ENCODE measurements around the gene VAV3. TPM values are rescaled to one million over a fixed set of nuclear protein-coding genes. Genes with fewer than 3 reads are reported as not detected.

Gene VAV3
- total RNA-seq, 1 donor from 2014 or later, result 29.1 TPM

GRCh38 chr1:107552781-107553180, 412.2 kb downstream of the VAV3 start:
- Mint-ChIP-seq H3K27me3 (no peaks in the 10 kb centered on the region), H3K4me1 (no peaks in the 10 kb centered on the region), H3K36me3 (ENCODE audit: low read depth) (no peaks in the 10 kb centered on the region), H3K4me3 (no peak overlapping the region), H3K9me3 (no peaks in the 10 kb centered on the region), H3K27ac (no peak overlapping the region)
- ChIA-PET POLR2A (no interaction called here), CTCF (no interaction called here)
- TF ChIP-seq, protein P1, sequence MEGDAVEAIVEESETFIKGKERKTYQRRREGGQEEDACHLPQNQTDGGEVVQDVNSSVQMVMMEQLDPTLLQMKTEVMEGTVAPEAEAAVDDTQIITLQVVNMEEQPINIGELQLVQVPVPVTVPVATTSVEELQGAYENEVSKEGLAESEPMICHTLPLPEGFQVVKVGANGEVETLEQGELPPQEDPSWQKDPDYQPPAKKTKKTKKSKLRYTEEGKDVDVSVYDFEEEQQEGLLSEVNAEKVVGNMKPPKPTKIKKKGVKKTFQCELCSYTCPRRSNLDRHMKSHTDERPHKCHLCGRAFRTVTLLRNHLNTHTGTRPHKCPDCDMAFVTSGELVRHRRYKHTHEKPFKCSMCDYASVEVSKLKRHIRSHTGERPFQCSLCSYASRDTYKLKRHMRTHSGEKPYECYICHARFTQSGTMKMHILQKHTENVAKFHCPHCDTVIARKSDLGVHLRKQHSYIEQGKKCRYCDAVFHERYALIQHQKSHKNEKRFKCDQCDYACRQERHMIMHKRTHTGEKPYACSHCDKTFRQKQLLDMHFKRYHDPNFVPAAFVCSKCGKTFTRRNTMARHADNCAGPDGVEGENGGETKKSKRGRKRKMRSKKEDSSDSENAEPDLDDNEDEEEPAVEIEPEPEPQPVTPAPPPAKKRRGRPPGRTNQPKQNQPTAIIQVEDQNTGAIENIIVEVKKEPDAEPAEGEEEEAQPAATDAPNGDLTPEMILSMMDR (IDR thresholded peaks at IDR 0.05), result no peak
- ATAC-seq (ENCODE audit: low read depth) (no peak), DNase-seq (no peak)
- intact Hi-C loops (cut with micrococcal nuclease), result no loop called here

DNA sequence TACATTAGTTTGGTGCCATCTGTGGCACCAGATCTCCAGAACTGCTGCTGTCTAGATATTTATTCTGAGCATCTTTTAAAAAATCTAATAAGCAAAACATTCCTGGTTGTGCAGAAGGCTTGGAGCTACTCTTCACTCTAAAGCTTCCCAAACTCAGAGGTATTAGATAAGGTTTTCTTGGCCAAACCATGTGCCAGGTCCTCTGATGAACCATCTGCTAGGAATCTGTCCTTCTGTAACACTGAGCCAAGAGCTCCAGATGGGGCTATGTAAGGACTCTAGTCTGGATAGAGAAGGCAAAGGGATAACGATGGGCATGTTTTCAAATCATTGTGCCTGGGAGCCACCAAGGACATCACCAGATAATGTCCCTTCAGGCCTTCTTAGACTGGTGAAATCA, 413.5 kb downstream of the VAV3 start:
- ATAC-seq (ENCODE audit: low read depth) (no peak), DNase-seq (no peak)
- intact Hi-C loops (cut with micrococcal nuclease), result no loop called here
- no peaks in the 10 kb centered on the region for H3K36me3 Mint-ChIP-seq (ENCODE audit: low read depth)
- H3K27ac Mint-ChIP-seq, result no peak overlapping the region
- H3K9me3 Mint-ChIP-seq, result no peaks in the 10 kb centered on the region
- H3K27me3 Mint-ChIP-seq, result no peaks in the 10 kb centered on the region
- ChIA-PET CTCF (no interaction called here), POLR2A (interaction anchor here (0.6 kb wide), 1 partner anchor 1629 kb away, joined by 4 read pairs; no protein-coding TSS in a partner anchor)
- no peak overlapping the region for H3K4me3 Mint-ChIP-seq
- TF ChIP-seq, protein P1 (IDR thresholded peaks at IDR 0.05), result no peak
- H3K4me1 Mint-ChIP-seq, result no peaks in the 10 kb centered on the region

GRCh38 chr1:107550358-107550757, 414.6 kb downstream of the VAV3 start:
- no peaks in the 10 kb centered on the region for H3K36me3 Mint-ChIP-seq (ENCODE audit: low read depth)
- DNase-seq, result no peak
- no peaks in the 10 kb centered on the region for H3K27me3 Mint-ChIP-seq
- CTCF ChIA-PET, result no interaction called here
- TF ChIP-seq, protein P1 (IDR thresholded peaks at IDR 0.05), result no peak
- no peaks in the 10 kb centered on the region for H3K4me1 Mint-ChIP-seq
- no peak for ATAC-seq (ENCODE audit: low read depth)
- no peak overlapping the region for H3K4me3 Mint-ChIP-seq
- H3K27ac Mint-ChIP-seq, result no peak overlapping the region
- POLR2A ChIA-PET, result no interaction called here
- no peaks in the 10 kb centered on the region for H3K9me3 Mint-ChIP-seq
- intact Hi-C loops (cut with micrococcal nuclease), result no loop called here

DNA sequence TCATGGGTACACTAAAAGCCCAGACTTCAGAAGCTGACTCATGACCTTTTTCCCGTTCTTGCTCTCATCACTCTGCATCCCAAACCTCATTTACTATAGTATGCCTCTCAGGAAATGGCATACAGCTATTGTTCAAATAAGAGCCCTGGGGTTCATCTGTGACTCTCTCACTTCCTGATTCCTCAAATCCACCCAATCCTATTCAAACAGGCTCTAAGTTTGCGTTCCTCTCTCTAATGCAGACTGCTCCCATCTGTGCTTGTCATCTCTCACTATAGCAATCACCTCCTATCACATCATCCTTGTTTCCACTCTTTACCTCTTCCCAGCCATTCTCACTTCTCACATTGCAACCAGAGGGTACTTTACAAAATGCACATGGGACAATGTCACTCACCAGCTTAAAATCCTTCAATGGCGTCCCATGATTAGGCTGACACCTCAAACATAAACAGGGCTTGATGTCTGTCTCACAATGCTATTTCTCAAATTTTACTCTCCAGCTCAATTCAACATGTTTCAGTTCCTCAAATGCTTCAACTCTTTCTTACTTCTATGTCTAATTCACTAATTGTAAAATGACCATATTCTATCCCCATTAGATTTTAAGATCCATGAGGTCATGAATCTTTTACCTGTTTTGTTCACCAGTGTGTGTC, 415.7 kb downstream of the VAV3 start:
- no peaks in the 10 kb centered on the region for H3K9me3 Mint-ChIP-seq
- DNase-seq (no peak), ATAC-seq (ENCODE audit: low read depth) (no peak)
- H3K27ac Mint-ChIP-seq, result no peak overlapping the region
- intact Hi-C loops (cut with micrococcal nuclease), result no loop called here
- no peaks in the 10 kb centered on the region for H3K36me3 Mint-ChIP-seq (ENCODE audit: low read depth)
- no peak overlapping the region for H3K4me3 Mint-ChIP-seq
- TF ChIP-seq, protein P1 (IDR thresholded peaks at IDR 0.05), result no peak
- ChIA-PET POLR2A (no interaction called here), CTCF (no interaction called here)
- H3K4me1 Mint-ChIP-seq, result no peaks in the 10 kb centered on the region
- H3K27me3 Mint-ChIP-seq, result no peaks in the 10 kb centered on the region

DNA sequence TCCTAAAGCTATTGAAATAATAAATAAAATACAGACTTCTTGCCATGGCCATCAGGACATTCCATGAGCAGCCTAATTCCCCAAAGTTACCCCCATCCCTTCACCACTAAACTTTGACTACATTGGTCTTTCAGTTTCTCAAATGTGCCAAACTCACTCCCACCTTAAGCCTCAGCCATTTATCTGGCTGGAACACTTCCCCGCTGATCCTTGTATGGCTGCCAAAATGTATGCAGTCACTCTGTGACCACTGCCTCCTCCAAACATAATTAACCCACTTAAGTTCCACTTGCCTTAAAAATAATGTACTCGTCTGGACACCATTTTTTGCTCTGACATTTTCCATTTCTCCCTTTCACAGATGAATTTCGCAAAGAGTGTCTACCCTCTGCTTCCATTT, 416.7 kb downstream of the VAV3 start:
- DNase-seq (no peak), ATAC-seq (ENCODE audit: low read depth) (no peak)
- ChIA-PET POLR2A (no interaction called here), CTCF (no interaction called here)
- TF ChIP-seq, protein P1 (IDR thresholded peaks at IDR 0.05), result no peak
- Mint-ChIP-seq H3K4me1 (no peaks in the 10 kb centered on the region), H3K27ac (no peak overlapping the region), H3K4me3 (no peak overlapping the region), H3K9me3 (no peaks in the 10 kb centered on the region), H3K27me3 (no peaks in the 10 kb centered on the region), H3K36me3 (ENCODE audit: low read depth) (no peaks in the 10 kb centered on the region)
- intact Hi-C loops (cut with micrococcal nuclease), result no loop called here

All from activated B cell treated with CpG ODN at 0.5 μM for 24 hours (primary cell).